ENCODE results near the gene SPATS2L. TPM values are rescaled to one million over a fixed set of nuclear protein-coding genes. Genes with fewer than 3 reads are reported as not detected.

Gene SPATS2L
- total and polyA plus RNA-seq, 2 of the 13 experiments (the other 11 are each of a cell fraction or from before 2014, with no cell fraction given): 154 to 212 TPM

DNA sequence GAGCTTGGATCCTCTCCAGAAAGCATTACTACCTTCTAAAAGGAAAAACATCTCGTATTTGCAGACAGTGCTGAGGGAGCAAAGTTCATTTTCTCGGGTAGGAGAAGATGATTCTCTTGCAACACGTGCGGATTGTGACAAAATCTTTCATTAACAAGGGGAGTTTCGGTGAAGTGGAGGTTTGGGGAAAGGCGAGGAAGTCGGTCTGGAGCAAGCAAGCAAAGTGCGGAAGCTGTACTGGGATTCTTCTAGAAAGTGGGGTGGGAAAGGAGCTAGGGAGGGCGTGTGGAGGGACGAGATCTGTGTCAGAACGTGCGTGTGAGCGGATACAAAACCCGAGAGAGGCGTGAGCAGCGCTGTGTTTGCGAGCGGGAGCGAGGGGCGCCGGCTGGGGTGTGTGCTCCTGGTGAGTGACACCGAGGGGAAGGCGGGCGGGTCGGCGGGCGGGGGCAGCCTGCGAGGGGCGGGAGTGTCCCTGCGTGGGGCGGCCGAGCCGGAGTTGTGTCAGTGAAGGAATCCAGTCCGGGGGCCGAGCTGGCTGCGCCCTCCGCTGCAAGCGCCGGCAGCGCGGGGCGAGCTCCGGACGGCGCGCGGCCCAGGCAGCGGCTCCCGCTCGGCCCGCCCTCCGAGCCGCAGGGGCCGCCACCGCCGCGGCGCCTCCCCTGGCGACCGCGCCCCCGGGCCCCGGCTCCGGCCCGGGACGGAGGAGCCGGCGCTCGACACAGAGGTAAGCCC lies at the start of gene SPATS2L (continued):
- TF ChIP-seq BCLAF1 (IDR thresholded peaks at IDR 0.05): no peak
- TF ChIP-seq TOE1 (CRISPR knock-in tag; IDR thresholded peaks at IDR 0.05): 0 out of 2 replicates have a peak, but pooled peaks have one; percentile 28
- TF ChIP-seq, protein P1, sequence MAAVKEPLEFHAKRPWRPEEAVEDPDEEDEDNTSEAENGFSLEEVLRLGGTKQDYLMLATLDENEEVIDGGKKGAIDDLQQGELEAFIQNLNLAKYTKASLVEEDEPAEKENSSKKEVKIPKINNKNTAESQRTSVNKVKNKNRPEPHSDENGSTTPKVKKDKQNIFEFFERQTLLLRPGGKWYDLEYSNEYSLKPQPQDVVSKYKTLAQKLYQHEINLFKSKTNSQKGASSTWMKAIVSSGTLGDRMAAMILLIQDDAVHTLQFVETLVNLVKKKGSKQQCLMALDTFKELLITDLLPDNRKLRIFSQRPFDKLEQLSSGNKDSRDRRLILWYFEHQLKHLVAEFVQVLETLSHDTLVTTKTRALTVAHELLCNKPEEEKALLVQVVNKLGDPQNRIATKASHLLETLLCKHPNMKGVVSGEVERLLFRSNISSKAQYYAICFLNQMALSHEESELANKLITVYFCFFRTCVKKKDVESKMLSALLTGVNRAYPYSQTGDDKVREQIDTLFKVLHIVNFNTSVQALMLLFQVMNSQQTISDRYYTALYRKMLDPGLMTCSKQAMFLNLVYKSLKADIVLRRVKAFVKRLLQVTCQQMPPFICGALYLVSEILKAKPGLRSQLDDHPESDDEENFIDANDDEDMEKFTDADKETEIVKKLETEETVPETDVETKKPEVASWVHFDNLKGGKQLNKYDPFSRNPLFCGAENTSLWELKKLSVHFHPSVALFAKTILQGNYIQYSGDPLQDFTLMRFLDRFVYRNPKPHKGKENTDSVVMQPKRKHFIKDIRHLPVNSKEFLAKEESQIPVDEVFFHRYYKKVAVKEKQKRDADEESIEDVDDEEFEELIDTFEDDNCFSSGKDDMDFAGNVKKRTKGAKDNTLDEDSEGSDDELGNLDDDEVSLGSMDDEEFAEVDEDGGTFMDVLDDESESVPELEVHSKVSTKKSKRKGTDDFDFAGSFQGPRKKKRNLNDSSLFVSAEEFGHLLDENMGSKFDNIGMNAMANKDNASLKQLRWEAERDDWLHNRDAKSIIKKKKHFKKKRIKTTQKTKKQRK (IDR thresholded peaks at IDR 0.05; ENCODE audit: low read length): no peak
- TF ChIP-seq HNRNPH1 (optimal IDR thresholded peaks at IDR 0.05; ENCODE audit: low read depth, low read length): peak; percentile 67
- no peak; the same call in 1 of the 2 replicates for TF ChIP-seq ZNF784 (CRISPR knock-in tag; IDR thresholded peaks at IDR 0.05; ENCODE audit: borderline replicate concordance)
- TF ChIP-seq SYNCRIP (IDR thresholded peaks at IDR 0.05; ENCODE audit: insufficient read depth, low read depth, low read length): no peak
- TF ChIP-seq FOXA1 (IDR thresholded peaks at IDR 0.05): no peak
- peak; percentile 24; the same call in 1 of the 2 replicates for TF ChIP-seq FOXA1 (CRISPR knock-in tag; IDR thresholded peaks at IDR 0.05)
- TF ChIP-seq, protein P2, sequence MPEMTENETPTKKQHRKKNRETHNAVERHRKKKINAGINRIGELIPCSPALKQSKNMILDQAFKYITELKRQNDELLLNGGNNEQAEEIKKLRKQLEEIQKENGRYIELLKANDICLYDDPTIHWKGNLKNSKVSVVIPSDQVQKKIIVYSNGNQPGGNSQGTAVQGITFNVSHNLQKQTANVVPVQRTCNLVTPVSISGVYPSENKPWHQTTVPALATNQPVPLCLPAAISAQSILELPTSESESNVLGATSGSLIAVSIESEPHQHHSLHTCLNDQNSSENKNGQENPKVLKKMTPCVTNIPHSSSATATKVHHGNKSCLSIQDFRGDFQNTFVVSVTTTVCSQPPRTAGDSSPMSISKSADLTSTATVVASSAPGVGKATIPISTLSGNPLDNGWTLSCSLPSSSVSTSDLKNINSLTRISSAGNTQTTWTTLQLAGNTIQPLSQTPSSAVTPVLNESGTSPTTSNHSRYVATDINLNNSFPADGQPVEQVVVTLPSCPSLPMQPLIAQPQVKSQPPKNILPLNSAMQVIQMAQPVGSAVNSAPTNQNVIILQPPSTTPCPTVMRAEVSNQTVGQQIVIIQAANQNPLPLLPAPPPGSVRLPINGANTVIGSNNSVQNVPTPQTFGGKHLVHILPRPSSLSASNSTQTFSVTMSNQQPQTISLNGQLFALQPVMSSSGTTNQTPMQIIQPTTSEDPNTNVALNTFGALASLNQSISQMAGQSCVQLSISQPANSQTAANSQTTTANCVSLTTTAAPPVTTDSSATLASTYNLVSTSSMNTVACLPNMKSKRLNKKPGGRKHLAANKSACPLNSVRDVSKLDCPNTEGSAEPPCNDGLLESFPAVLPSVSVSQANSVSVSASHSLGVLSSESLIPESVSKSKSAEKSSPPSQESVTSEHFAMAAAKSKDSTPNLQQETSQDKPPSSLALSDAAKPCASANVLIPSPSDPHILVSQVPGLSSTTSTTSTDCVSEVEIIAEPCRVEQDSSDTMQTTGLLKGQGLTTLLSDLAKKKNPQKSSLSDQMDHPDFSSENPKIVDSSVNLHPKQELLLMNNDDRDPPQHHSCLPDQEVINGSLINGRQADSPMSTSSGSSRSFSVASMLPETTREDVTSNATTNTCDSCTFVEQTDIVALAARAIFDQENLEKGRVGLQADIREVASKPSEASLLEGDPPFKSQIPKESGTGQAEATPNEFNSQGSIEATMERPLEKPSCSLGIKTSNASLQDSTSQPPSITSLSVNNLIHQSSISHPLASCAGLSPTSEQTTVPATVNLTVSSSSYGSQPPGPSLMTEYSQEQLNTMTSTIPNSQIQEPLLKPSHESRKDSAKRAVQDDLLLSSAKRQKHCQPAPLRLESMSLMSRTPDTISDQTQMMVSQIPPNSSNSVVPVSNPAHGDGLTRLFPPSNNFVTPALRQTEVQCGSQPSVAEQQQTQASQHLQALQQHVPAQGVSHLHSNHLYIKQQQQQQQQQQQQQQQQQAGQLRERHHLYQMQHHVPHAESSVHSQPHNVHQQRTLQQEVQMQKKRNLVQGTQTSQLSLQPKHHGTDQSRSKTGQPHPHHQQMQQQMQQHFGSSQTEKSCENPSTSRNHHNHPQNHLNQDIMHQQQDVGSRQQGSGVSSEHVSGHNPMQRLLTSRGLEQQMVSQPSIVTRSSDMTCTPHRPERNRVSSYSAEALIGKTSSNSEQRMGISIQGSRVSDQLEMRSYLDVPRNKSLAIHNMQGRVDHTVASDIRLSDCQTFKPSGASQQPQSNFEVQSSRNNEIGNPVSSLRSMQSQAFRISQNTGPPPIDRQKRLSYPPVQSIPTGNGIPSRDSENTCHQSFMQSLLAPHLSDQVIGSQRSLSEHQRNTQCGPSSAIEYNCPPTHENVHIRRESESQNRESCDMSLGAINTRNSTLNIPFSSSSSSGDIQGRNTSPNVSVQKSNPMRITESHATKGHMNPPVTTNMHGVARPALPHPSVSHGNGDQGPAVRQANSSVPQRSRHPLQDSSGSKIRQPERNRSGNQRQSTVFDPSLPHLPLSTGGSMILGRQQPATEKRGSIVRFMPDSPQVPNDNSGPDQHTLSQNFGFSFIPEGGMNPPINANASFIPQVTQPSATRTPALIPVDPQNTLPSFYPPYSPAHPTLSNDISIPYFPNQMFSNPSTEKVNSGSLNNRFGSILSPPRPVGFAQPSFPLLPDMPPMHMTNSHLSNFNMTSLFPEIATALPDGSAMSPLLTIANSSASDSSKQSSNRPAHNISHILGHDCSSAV (CRISPR knock-in tag; IDR thresholded peaks at IDR 0.05; ENCODE audit: borderline replicate concordance): no peak
- TF ChIP-seq KLF6 (CRISPR knock-in tag; IDR thresholded peaks at IDR 0.05): peak; percentile 86
- TF ChIP-seq GZF1 (CRISPR knock-in tag; IDR thresholded peaks at IDR 0.05): no peak; the same call in 1 of the 2 replicates
- no peak for TF ChIP-seq NCOA1 (CRISPR knock-in tag; IDR thresholded peaks at IDR 0.05)
- TF ChIP-seq SATB2 (CRISPR knock-in tag; IDR thresholded peaks at IDR 0.05): no peak
